RPMI7951 (cell line): ENCODE results near the gene COG5. TPM values are rescaled to one million over a fixed set of nuclear protein-coding genes. Genes with fewer than 3 reads are reported as not detected.

Experiments used
- DNase-seq: peaks from one replicate; pipeline ENCODE4 v3.0.0-alpha.2; 2012; ENCODE audit warnings: low read depth
- total RNA-seq: library from RNA; depleted of rRNA; stranded (reverse); fragments of >200 nt; shearing (Covaris generic); gene quantifications from 2 replicates; pipeline ENCODE4 v1.2.3, GENCODE V29; 2014; rRNA removed

Gene COG5
- 20.5 and 21.5 TPM in 2 replicates for total RNA-seq

DNA sequence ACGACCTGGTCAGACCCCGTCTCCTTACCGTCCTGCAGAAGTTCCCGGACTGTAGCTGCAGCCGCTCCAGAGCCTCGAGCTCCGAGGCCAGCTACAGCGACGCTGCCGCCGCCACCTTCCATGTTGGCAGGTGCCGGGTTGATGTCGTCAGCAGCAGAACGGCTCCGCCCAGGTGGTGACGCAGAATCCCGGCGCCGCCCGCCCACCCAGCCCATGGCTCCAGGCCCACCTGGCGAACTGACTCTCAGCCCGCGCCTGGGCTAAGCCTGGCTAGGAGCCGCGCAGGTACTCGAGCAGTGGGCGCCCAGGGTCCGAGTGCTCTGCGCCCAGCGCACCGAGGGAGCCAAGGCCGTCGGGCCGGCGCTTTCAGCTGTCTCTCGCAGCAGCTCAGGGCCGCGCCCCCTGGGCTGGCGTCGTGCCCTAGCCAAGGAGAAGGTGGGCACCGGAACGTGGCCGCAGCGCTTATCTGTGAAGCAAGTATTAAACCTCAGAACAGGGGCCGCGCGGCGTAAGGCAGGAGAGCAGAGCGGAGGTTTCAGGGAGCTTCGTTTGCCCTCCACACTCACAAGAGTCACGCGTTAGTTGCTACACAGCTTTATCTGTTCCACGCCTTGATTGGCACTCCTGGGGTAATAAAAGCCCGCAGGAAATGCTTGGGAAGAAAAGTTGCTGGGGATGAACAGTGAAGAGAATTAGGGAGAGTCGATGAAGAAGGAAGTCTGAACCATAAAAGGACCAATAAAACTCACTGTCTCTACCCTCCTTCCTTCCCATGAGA is at the start of gene COG5, which contains the start of gene DUS4L:
Gene COG5, minus strand, starts transcription at position 146 of the 778 bp plus-strand sequence. Its CDS starts 24 bp downstream, at position 122.
Gene DUS4L, plus strand, starts transcription at position 197 of the 778 bp plus-strand sequence. CDS start 3,100 bp downstream, outside the sequence.
- peak; percentile 66 for DNase-seq

DNA sequence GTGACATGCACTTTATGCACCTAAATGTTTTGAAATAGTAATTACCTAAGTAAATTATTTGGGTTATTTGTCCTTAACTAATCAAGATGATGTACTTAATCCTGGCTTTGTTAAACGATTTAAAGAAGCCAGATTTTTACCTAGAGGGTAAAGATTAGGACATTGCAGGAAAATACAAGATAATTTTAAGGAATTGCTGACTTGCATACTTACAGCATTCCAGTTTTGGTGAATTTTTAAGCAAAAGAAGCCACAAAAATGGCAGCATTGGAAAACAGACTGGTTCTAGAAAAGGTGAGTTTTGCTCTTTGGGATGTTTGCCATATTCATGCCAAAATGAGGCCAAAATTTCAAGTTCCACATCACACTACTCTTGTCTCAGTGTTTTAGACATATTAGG is 49.7 kb upstream of the COG5 start:
- DNase-seq, result no peak

DNA sequence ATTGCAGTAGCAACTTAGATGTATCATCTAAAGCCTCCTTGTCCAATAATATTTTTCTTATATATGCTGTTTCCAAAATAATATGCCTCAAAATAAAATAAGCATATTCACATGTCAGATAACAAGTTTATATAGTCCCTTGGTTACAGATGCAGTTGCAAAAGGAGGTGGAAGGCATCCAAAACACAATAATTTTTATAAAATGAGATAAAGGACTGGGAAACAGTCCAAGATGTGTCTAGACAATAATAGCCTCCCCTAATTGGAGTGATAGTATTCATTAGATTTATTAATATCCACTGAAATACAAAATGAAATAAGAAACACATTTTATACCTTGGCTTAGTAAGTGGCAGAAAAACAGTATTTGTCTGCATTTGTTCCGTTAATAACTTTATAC is 46.6 kb upstream of the COG5 start:
- DNase-seq, result no peak

DNA sequence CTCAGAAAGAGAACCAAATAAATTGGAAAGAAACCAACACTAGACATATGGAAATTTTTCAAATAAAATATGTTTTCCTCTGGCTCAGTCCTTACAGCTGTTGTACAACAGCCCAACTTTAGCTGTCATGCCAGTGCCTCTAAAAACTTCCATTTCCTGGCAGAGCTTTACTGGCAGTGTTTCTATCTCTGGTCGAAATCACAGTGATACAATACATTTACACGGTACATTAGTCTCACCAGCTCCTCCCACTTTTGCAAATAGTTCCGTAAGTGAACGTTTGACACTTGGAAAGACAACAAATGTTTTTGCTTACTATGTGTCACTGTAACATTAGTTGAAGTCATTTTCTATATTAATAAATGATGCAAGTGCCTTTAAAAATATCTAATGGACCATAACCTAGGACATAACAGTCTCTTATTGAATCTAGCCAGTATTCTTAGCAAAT is 46.1 kb upstream of the COG5 start:
- DNase-seq, result no peak

DNA sequence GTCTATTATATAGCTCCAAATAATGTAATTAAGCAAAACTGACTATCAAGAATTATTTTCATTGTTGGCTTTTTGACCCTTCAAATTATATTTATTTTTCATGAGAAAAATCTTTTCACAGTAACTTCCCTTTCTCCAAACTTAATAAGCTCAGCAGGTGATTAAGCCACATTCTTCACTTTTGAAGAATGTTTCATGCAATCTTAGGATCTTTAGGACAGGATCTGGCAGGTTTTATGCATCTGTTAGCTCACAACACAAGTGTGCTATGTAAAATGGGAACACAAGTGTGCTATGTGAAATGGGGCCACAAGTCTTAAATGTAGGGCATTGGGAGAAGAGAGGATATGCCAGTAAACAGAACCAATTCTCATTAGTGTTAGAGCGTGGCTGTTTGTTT is 42.6 kb upstream of the COG5 start:
- no peak for DNase-seq

DNA sequence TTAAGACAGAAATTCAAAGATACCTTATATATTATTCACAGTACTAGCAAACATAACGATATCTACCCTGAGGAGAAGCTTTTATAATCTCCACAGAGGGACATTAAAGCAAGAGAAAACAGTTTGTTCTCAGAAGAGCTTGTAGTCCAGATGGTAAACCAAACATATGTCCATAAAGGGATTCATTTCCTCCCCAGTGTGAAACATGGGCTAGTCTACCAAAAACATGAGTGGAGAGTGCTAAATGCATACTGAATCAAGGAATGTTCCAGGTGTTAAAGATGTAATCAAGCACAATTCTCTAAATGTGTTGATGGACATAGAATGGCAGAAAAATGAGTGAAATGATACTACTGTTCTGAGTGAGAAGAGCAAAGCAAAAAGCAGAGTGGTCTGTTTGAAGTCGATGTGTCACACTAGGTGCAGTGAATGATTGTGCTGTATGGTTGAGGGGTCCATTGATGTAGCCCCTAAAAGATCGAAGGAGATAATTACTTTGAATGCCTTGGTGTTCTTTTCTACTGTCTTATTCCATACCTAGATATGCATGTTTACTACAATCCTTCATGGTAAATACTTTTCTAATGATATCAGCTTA is 41.6 kb upstream of the COG5 start:
- no peak for DNase-seq

DNA sequence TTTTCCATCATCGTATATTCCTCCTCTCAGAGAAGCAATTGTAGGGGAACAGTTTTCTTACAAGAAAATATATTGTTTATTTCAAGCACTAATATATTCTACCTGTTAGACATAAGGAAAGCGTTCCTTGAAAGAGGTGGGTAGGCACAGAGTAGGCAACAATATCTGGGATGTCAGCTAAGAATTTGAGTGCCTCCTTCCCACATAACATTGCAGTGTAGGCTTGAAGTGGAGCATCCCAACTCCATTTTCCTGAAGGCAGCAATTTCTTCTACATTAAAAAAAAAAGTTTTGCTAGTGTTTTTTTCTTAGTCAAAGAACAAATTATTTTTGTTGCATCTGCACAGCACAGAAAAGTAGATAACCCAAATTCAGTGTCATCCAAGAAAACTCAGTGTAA is 37.1 kb upstream of the COG5 start:
- DNase-seq, result no peak

DNA sequence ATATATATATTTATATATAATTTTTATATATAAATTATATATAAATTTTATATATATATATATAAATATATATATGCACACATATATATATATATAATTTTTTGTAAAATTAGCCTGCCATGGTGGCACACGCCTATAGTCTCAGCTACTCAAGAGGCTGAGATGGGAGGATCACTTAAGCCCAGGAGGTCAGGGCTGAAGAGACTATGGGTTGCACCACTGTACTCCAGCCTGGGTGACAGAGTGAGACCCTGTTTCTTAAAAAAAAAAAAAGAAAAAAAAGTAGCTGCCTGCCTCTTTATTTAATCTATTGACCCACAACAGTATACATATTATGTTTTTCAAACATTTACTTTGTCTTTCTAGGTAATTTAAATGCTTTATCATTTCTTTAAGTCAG is 35.5 kb upstream of the COG5 start:
- no peak for DNase-seq

DNA sequence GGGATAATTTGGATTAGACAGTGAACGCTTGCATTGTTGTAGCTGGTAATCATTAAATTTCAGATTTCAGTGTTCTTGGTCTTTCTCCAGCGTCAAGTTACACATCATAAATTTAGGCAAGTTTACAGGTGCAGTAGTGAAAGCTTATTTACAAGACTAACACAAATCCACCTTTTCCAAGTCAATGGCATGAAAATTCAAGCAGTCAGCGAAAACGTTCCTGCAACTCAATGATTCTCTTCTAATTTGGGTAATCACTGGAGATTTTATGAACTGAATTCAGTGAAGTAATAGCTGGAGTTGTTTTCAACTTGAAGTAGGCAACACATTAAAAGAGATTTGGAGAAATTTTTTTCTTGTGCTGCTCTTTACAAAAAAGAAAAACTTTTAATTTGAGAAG is 34.2 kb upstream of the COG5 start:
- DNase-seq, result no peak

DNA sequence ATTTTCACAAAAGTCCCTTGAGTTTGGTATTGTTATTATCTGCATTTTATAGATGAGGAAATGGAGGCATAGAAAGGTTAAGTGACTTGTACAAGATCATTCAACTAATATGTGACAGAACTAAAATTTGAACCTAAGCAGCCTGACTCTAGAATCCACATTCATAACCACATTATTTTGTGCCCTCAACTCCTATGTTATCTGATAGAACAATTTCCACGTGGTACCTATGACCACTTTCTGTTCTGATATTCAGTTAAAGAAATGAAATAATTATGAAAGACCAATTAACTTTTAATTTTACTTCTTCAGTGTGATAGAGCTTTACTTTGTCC is 33.8 kb upstream of the COG5 start:
- DNase-seq, result no peak

DNA sequence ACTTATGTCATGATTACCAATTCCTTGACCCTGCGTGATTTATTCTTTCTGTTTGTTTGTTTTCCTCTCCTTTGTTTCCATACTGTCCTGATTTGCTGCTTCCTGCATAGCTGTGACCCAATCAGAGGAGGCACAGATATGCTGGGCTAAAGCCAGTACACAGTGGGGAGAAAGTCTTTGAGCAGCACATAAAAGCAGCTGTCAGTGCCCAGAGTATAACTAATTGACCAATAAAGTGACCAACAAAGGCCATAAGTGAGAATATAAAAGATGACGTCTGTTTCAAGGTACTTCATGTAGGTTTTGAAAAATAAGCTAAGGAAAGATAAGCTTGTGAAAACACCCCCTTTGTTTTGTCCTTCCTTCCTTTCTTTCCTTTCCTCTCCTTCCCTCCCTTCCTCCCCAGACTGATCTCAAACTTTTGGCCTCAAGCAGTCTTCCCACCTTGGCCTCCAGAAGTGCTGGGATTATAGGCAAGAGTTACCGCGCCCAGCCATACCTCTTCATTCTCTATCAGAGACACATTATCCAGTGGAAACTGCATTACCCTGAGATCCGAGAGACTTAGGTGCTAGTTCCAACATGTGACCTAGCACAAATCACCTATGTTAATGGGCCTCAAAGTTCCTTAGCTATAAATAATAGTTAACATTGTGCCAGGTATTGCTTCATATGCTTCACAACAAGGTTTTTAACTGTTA is 33.3 kb upstream of the COG5 start:
- DNase-seq, result no peak

DNA sequence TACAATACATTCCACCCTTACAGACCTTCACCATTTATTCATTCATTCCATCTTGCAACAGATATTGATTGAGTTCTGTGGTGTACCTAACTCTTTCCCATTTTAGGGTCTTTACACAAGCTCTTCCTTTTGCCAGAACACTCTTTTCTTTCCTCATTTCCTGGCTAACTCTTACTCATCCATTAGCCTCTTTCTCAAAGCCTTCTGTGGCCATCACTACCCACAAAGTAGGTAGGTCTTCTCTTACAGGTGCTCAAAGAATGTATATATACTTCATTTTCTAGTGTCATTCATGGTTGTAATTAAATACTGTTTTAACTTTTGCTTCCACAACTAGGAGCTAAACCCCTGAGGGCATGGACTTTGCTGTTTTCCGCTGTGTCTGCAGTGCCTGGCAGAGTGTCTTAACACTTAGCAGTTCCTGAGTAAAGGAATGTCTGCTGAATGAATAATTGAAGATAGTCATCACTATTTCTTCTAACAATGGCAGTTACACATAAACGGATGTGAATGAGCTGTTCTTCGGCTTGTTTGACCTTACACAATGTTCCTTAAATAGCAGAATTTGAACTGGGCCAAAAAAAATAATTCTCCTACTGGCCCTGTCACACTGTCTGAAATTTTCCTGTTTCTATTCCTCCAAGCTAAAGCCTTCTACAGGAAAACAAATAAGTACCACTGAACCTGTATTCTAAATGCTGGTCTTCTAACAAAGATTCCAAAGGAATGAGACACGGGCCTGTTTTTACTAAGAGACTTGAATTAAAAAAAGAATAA is 31.4 kb upstream of the COG5 start:
- DNase-seq, result peak; percentile 92

DNA sequence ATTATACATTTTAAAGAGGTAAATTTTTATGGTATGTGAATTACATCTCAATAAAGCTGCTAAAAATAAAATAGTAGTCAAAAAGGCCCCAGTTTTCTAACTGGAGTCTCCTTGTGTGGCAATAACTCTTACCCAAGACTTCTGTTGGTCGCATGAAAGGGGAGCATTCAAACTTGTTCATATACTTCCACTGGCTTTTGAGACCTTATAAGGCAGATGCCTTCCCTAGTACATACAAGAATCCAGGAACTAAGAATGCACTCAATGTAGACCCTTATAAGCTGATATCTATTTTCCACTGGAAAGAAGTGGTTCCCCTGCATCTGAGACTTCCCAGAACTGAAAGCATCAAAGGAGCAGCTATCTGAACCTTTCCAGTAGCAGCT is 29.3 kb upstream of the COG5 start:
- peak; percentile 38 for DNase-seq

DNA sequence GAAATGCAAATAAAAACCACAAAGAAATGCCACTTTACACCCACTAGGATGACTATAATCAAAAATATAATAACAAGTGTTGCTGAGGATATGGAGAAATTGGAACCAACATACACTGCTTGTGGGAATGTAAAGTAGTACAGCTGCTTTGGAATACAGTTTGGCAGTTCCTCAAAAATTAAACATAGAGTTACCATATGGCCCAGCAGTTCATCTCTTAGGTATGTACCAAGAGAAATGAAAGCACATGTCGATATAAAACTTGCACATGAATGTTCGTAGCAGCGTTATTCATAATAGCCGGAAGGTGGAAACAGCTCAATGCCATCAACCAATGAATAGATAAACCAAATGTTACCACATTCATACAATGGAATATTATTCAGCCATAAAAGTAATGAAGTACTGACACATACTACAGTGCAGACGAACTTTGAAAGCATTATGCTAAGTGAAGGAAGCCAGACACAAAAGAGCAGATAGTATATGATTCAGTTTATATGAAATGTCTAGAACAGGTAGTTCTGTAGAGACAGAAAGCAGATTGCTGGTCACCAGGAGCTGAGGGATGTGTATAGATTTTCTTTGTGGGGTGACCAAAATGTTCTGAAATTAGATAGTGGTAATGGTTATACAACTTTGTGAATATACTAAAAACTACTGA is 28.8 kb upstream of the COG5 start:
- DNase-seq, result peak; percentile 21

DNA sequence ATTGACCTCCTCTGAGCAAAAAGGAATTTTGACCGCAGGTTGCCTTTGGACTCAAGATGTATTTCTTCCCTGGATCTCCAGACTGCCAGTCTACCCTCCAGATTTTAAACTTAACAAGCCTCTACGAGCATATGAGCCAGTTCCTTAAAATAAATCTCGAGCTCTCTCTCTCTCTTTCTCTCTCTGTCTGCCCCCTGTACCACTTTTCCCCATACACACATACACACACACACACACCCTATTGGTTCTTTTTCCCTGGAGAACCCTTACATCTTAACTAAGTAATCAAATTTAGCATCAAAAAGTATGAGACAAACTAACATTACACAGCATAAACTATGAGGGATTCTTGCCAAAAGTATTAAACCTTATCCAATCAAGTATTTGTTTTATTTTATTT is 27.7 kb upstream of the COG5 start:
- DNase-seq, result no peak

DNA sequence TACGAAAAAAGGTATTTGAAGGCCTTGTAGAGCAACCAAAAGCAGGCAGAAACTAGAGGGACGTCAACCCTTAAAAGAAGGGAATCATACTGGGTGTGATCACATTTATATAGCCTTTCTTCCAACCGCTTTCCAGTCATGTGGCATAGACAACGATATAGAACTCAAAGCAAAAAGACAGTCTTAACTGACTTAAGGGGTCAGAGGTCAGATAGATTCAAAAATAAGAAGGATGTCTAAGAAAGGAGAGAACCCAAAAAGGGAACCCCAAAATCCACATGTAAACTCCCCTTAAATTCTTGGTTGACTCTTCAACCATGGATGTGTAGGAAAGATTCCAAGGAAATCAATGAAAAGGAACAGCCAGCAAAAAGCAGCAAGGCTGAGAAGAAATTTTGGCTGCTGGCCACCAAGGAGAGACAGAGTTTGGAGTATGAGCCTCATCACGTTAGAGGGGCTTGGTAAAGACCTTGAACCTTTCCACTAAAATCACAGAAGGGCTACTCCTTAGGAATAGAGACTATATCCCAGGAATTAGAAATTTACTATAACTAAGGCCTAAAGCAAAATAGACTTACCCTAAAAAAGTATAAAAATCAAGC is 24.9 kb upstream of the COG5 start:
- DNase-seq, result no peak

DNA sequence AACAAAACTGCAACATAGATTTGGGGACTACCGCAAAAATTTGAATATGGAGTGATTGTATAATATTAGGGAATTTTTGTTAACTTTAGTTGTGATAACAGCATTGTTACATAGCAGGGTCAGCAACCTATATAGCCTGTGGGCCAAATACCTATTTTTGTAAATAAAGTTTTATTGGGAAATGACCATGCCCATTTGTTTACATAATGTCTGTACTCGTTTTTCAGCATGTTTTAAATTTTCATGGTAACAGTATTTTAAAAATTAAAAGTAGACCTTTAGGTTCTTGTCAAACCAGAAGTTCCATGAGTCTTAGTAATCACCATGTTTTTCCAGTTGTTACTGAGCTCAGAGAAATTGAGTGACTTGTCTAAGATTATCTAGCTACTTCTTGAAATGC is 21.0 kb upstream of the COG5 start:
- DNase-seq, result no peak

DNA sequence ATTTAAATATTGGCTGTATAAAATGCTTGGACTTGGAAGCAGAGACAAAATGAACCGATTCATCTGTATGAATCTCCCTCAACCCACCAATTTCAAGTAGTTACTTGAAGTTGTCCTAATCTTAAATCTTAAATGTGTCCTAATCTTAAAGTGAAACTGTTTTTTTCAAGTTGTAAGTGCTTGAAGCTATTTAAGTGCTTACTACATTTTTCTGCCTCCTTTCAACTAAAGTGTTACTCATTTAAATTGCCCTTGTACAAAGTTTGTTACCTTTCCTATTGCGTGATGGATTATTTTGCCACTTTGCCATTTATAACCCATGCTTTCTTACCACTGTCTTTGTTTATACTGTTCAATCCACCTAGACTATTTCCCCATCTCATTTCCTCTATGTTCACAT is 19.2 kb upstream of the COG5 start:
- peak; percentile 18 for DNase-seq

DNA sequence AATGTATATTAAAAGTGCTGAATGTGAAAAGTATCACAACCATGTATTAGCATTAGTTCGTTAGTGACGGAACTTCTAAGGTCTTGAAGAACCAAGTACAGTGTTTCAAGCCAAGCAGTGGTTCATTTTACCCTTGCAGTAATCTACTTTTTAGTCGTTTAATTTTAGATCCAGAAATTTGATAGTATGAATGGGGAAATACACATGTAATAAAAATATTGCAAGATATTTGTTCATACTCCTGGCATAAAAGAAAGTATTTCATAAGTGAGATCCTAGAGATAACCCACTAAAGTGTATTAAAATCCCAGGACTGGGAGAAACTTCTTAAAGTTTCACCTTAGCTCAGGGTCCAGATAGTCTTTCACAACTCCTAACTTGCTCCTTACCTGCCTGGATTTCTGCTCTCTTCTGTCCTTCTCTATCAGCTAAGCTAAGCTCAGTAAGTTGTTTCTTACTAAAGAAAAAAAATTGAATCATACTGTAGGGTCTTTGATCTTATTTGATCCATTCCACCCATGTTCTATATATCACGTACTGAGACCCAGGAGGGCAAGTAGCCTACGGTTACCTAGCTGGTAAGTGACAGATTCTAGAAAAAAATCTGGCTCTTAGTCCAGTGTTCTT is 17.8 kb upstream of the COG5 start:
- DNase-seq, result no peak

DNA sequence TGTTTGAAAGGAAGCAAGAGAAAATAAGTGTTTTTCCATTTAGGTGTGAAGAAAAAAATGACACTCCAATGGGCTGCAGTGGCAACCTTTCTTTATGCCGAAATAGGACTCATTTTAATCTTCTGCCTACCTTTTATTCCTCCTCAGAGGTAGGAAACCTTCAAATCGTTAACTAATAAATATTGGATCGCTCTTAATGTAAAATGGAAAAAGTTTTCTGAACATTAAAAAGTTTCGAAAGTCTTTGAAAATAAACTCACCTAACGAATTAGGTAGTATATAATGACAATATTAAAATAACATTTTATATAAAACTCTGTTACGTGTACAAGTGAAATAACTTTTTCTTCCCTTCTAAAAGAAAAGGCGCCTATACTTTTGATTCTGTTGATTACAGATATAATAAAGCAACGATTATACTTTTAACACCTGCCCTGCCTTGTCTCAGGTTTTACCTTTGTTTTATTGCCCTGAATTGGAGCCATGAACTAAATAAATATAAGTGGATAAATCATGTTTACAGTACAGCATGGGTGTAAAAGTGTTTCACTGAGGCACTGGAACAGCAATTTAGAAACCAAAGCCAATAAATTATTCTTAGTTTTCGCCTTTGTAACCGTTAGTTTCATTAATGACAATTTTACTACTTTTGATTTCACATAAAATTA is 17.1 kb upstream of the COG5 start:
- DNase-seq, result no peak
